Suppressor macrophage treated with lipopolysaccharide for 4 hours (primary cell): Measurements from ENCODE around the gene ZNF679.
"Not testable (repeated sequence)": the region's sequence is repeated elsewhere in the genome, so short reads cannot be mapped to it uniquely, and the experiment has no call there.

Experiments
- DNase-seq: peaks from one replicate; pipeline ENCODE4 v3.0.0-alpha.2; 2020

The ZNF679 gene

DNA sequence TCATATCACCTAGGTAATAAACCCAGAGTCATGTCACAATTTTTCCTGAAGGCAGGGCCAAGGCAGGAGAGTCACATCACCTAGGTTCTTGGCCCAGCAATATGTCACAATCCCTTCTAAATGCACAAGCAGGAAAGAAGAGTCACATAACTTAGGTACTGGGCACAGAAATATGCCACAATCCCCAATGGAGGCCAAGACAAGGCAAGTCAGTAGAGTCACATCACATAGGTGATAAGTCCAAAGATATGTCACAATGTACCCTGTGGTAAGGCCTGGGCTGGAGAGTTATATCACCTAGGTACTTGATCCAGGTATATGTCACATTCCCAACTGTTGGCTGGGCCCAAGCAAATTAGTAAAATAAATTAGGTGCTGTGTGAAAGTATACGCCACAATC lies at the start of gene ZNF679:
Gene ZNF679 (plus strand): TSS at position 301 of the 400 bp plus-strand sequence. CDS start 20,644 bp downstream, outside the sequence.
- not testable (repeated sequence) for DNase-seq

DNA sequence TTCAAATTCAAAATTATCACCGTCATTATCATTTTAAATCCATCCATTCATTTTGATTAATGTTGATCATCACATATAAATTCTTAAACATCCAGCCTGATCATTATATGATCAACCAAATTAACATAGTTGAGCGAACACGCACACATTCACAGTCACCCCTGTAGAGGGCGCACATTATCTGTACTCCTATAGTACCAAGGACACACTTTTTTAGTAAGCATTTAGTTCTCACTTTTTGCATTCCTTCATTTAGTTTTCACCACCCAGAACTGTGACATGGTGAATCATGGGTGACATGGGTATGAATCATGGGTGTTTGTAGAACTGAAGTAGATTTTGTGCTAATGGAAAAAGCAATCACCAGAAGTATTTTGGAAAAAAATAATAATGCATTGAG lies 47.3 kb upstream of the ZNF679 start:
- peak; percentile 4 for DNase-seq

DNA sequence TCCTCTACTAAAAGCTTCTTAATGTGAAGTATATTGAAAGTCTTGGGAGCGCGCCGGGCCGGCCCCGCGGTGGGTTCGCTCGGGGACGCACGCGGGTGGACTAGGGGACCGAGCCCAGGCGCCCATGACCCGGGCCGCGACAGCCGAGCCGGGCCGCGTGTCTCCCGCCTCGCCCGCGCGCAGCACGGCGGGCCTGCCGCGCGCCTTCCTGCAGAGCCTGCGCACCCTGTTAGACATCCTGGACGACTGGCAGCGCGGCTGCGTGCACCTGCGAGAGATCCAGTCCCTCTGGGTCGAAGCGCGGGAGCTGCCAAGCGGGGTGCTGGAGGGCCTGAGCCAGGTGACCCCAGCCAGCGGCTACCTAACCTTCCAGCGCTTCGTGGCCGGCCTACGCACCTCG lies 46.7 kb upstream of the ZNF679 start:
- no peak for DNase-seq

DNA sequence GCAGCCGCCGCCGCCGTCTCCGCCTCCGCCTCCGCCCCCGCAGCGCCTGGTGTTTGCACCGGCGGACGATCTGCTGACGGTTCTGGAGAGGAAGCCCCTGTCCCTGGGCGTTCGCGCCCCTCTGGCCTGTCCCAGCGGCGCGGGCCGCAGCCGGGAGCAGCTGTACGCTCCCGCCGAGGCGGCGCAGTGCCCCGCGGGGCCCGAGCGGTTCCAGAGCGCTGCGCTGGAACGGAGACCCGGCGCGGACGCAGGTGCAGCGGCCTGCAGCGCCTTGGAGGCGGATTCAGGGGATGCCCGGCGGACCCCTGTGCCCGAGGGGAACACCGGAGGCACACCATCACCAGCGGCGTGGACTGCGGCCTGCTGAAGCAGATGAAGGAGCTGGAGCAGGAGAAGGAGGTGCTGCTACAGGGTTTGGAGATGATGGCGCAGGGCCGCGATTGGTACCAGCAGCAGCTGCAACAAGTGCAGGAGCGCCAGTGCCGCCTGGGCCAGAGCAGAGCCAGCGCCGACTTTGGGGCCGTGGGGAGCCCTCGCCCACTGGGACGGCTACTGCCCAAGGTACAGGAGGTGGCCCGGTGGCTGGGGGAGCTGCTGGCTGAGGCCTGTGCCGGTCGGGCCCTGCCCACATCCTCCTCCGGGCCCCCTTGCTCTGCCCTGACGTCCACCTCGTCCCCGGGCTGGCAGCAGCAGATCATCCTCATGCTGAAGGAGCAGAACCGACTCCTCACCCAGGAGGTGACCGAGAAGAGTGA lies 46.1 kb upstream of the ZNF679 start:
- DNase-seq: no peak

DNA sequence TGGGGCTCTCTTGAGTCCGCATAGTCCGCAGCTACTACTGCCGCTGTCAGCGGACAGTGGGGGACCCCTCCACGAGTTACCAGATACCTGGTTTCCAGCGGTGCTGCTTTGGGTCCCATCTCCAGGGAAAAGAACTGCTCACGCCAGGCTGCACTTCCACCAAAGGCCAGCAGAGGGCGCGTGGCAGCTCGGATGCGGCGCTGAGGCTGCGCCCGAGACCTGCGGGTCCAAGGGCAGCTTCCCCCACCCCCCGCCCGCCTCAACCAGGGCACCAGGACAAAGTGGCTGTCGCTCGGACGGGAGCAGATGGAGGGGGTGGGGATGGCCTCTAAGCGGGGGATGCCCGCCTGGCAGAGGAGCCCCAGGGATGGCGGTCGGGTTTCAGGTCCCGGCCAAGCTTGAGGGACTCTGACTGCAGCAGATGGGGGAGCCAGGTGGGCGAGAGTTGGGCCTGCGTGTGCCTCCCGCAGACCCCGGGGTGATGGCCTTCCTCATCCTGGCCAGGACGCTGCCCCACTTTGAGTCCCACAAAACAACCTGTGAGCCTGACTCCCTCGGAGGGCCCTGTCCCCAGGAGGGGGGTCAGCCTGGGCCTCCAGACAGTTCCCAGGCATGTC lies 45.0 kb upstream of the ZNF679 start:
- peak; percentile 2 for DNase-seq

DNA sequence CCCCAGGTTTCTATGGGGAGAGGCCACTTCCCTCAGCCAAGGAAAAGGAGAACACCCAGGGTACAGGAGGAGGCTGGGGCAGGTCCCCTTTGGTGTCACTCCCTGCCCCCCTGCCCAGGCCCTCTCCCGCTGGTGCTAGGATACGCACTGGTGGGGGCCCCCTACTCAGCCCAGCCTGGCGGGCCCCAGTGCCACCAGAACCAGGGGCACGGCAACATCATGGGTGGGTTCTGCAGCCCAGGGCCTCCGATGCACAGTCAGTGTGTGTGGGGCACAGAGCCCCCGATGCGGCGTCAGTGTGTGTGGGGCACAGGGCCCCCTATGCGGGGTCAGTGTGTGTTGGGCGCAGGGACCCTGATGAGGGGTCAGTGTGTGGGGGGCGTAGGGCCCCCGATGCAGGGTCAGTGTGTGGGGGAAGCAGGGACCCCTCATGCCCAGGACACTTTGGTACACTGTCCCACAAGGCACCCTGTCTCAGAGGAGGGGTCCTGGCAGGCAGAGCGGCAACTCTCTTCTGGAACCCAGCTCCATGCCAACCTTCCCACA lies 44.4 kb upstream of the ZNF679 start:
- DNase-seq: no peak

DNA sequence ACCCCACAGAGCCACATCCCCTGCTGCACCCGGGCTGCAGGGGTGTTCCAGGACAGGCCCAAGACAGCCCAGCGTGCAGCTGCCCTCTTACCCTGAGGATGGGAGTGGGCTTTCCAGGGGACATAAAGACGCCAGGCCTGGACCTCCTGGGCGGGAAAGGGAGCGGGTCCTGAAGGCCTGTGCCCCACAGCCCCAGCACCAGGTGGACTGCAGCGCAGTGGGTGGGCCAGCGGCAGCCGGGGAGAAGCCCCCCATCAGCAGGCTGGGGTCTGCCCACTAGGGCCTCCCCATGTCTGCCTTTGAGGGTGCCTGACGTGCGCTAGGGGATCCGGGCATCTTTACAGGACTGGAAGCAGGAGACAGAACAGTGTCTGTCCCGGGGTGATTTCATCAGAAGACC lies 43.9 kb upstream of the ZNF679 start:
- no peak for DNase-seq

DNA sequence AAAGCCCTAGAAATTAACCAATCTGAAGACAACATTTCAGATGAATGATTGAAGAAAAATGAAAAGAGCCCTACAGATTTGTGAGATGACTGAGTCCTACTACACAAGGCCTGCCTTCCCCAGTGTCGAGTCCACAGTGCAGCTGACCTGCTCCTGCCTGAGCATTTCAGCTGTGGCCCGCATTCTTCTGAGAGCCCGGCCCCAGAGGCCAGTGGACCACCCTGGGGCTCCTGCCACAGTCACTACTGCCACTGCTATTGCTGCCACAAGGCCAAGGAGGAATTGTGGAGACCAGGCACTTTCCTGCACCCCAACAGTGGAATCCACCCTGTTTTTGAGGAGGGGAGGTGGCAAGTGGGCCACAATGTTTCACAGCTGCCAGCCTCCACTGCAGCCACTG lies 40.9 kb upstream of the ZNF679 start:
- DNase-seq: no peak

DNA sequence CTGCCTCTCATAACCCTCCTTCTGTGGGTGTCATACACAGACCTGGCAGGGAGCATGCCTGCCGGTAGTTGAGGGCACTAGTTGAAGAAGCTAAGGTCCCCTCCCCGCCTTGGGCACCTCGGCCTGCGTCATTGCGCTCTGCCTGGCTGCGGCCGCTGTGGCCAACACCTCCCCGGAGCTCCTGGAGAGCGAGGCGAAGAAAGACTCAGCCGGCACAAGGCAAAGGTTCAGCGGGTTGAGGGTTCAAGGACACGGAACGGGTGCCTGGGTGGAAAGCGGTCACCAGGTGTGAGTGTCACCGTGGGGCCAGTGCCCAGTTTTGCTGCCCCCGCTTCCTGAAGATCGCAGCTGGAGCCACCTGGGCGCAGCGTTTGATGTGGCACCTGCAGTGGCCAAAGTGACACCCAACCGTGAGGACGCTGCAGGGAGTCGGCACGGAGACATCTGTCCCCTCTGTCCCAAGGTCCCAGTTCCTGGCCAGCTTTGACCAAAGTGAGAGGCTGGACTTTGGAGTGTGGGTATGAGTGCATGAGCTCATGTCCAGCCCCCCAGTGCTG lies 36.0 kb upstream of the ZNF679 start:
- DNase-seq: no peak

DNA sequence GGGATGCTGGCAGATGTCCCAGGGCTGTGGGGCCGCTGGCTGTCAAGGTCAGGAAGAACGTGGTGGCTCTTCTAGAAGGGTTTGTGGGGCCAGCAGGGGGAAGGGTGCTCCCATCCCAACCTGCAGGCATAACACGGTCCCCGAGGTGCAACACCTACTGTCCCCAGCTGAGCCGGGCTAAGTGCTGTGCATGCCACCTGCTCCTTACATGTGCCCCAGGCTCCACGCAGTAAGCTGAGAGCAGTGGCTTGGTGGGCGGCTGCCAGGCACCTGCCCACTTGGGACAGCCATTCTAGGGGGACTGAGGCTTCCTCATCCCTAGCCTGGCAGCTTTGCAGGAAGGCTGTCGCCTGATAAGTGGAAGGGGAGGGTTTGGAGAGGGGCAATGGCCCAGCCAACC lies 35.5 kb upstream of the ZNF679 start:
- no peak for DNase-seq

DNA sequence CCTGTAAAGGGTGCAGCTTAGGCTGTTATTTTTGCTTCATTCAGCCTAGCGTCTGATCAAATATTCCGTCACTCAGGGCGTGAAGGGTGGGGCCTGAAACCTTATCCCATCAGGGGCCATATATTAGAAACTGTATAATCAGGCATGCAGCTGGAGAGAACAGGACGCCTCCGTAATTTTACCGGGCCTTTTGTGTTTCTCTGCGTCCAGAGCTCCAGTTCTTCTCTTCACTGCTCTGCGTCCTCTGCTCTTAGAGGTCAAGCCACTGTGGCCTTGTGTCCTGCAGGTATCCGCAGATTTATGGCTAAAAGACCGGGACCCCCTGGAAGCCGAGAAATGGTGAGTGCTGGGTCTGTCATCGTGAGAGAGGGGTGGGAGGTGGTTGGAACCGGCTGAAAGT lies 21.4 kb upstream of the ZNF679 start, which contains the start of gene ZNF735:
Gene ZNF735 (plus strand): TSS at position 301 of the 400 bp plus-strand sequence. CDS start 0 bp downstream, at position 301.
- no peak for DNase-seq

DNA sequence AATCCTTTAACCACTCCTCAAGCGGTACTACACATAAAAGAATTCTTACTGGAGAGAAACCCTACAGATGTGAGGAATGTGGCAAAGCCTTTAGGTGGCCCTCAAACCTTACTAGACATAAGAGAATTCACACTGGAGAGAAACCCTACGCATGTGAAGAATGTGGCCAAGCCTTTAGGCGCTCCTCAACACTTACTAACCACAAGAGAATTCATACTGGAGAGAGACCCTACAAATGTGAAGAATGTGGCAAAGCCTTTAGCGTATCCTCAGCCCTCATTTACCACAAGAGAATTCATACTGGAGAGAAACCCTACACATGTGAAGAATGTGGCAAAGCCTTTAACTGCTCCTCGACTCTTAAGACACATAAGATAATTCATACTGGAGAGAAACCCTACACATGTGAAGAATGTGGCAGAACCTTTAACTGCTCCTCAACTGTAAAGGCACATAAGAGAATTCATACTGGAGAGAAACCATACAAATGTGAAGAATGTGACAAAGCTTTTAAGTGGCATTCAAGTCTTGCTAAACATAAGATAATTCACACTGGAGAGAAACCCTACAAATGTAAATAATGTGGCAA lies 8.5 kb upstream of the ZNF679 start:
- DNase-seq: not testable (repeated sequence)

DNA sequence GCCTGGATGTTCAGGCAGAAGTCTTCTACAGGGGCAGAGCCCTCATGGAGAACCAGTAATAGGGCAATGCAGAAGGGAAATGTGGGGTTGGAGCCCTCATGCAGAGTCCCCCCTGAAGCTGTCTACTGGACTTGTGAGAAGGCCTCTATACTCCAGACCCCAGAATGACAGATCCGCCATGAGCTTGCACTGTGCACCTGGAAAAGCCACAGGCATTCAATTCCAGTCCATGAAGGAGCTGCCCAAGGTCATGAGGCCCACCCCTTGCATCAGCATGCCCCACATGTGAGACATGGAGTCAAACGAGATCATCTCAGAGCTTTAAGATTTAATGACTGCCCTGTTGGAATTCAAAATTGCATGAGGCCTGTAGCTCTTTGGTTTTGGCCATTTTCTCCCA lies 4.9 kb upstream of the ZNF679 start:
- DNase-seq: no peak

DNA sequence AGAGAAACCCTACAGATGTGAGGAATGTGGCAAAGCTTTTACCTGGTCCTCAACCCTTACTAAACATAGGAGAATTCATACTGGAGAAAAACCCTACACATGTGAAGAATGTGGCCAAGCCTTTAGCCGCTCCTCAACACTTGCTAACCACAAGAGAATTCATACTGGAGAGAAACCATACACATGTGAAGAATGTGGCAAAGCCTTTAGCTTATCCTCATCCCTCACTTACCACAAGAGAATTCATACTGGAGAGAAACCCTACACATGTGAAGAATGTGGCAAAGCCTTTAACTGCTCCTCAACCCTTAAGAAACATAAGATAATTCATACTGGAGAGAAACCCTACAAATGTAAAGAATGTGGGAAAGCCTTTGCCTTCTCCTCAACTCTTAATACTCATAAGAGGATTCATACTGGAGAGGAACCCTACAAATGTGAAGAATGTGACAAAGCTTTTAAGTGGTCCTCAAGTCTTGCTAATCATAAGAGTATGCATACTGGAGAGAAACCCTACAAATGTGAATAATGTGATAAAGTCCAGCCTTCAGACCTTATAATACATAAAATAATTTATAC lies 38.2 kb downstream of the ZNF679 start:
- no peak for DNase-seq

DNA sequence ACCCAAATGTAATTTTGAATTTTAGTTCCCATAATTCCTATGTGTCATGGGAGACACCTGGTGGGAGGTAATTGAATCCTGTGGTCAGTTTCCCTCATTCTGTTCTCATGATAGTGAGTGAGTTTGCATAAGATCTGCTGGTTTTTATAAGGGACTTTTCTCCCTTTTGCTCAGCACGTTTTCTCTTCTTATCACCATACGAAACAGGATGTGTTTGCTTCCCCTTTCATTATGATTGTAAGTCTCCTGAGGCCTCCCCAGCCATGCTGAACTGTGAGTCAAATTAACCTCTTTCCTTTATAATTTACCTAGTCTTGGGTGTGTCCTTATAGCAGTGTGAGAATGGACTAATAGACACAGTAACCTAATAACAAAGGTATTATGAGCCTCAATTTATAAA lies 49.4 kb downstream of the ZNF679 start:
- no peak for DNase-seq

DNA sequence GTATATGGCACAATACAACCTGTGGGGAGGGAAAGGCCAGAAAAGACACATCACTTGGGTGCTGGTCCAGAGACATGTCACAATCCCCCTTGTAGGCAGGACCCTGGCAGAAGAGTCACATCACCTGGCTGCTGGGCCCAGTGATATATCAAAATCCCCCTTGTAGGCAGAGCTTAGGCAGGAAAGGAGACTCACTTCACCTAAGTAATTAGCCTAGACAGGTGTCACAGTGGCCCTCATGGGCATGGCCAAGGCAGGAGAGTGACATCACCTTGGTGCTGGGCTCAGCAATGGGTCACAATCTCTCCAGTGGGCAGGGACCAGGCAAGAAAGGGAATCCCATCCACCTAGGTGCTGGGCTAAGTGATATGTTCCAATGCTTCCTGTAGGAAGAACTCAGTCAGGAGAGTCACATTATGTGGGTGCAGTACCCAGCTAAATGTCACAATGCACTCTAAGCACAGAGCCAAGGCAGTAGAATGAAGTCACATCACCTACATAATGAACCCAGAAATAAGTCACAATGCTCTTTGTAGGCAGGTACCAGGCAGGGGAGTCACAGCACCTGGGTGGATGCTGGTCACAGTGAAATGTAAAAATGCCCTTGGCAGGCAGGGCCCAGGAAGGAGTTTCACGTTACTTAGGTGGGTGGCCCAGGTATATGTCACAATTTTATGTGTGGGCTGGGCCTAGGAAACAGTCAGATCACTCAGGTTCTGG lies 66.6 kb downstream of the ZNF679 start:
- no peak for DNase-seq

DNA sequence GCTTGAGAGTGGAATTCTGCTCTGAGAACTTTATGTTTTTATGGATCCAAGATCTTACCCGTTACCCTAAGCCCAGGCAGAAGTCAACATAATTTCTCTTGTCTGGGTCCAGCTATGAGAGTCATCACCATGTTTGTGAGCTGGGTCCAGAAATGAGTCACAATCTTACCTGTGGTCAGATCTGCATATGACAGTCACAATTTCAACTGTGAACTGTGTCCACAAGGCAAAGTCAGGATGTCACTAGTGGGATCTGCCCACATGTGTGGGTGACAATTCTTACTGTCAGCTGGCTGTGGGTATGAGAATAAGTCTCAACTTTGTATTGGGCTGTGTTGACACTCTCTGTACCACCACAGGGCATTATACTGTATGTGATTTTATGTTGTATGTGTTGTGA lies 69.1 kb downstream of the ZNF679 start:
- not testable (repeated sequence) for DNase-seq

DNA sequence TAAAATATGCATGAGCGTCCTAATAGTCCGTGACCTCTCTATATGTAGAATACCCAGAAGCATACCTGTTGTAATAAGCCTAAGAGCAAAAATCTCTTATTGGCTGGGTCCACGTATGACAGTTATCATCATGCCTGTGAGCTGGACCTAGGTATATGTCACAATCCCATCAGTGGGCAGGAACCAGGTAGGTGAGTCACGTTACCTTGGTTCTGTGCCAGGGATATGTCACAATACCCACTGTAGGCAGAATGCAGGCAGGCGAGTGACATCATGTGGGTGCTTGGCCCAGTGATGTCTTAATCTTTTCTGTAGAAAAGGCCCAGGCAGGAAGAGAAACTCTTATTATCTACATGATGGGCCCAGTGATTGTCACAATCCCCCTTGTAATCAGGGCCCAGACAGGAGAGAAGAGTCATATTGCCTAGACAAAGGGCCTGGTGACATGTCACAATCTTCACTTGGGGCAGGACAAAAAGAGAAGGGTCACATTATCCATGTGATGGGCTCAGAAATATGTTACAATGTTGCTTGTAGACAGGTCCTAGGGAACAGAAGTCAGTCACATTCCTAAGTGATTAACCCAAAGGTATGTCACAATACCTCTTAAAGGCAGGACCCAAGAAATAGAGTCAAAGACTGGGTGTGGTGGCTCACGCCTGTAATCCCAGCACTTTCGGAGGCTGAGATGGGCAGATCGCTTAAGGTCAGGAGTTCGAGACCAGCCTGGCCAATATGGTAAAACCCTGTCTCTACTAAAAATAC lies 72.5 kb downstream of the ZNF679 start:
- DNase-seq: no peak

DNA sequence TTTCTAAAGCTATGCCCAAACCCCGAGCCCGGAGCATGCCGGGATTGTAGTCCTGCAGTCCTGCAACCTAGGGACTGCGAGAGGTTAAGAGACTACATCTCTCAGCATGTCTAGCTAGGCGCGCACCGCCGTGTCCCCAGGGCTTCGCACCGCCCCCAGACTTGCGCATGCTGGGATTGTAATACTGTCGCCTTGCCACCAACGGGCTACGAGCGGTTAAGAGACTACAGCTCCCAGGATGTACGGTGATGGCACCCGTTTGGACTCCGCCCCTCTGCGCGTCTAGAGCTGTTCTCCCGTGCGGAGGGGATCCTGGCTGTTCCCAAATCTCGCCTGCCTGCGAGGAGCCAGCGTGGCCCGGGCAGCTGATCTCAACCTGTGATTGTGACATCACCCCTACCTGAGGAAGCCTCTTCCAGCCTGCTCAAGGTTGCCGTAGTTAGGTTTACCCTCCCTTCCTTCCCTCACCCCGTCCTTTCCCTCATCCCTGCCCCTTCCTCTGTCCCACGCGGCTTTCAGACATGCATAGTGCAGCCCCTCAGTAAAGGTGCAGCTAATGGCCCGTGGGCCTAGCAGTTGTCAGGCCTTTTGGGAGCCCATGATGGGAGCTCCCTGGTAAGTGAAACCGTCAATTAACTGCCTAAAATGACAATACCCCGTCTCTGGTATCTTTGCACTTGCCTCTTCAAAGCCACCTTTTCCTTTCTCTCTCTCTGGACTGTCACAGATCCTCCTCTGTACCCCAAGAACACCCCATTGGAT lies 79.2 kb downstream of the ZNF679 start:
- peak; percentile 89 for DNase-seq

DNA sequence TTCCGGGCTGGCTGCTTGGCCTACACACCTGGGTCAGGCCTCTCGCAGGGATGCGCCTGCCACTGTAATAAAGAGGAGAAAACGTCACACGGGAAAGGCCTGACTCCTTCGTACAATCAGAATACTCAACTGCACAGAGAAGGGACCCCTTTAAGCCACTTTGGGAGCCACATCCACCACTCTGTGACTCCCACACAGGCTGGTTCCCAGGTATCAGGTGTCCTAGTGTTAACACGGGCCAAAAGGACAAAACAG lies 79.7 kb downstream of the ZNF679 start:
- DNase-seq: no peak

DNA sequence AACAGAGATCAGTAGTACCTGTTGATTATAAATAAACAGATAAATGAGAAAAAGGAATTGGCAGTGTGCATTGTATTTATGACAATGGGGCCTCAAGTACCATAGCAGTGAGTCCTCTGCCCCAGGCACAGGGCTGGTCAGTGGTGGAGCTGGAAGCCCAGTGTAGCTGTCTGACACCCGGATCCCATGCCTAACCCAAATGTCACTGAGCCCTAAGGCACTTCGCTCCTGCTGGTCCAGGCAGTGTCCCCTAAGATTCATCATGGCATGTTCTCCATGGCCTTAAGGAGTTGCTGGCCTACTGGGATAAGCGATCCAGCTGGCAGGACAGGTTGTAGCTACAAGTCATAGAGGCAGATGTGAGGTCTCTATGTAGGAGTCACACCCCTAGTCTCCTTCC lies 82.2 kb downstream of the ZNF679 start:
- DNase-seq: no peak
